IPS-20b (cell line): Measurements from ENCODE around the gene POT1.

Source experiments
- H3K27ac ChIP-seq: one replicate; pipeline ENCODE4 v1.5.1; 2013; ENCODE audit warnings: low read length
- H3K27me3 ChIP-seq: 2 replicates; pipeline ENCODE4 v1.6.1; 2013; ENCODE audit warnings: mild to moderate bottlenecking, low read length, inconsistent platforms; ENCODE audit not compliant: insufficient read depth
- H3K36me3 ChIP-seq: 2 replicates; pipeline ENCODE4 v1.6.1; 2013; ENCODE audit warnings: low read depth, mild to moderate bottlenecking, inconsistent platforms, low read length, moderate library complexity; ENCODE audit not compliant: insufficient read depth
- H3K4me1 ChIP-seq: 2 replicates; pipeline ENCODE4 v1.6.1; 2013; ENCODE audit warnings: mild to moderate bottlenecking, control low read depth, inconsistent platforms, low read length, moderate library complexity; ENCODE audit not compliant: insufficient read depth
- H3K4me3 ChIP-seq: 2 replicates; pipeline ENCODE4 v1.5.1; 2013; ENCODE audit warnings: mild to moderate bottlenecking, low read length, inconsistent platforms
- H3K9ac ChIP-seq: 2 replicates; pipeline ENCODE4 v1.6.1; 2013; ENCODE audit warnings: low read depth, mild to moderate bottlenecking, inconsistent platforms, low read length, moderate library complexity
- H3K9me3 ChIP-seq: 2 replicates; pipeline ENCODE4 v1.6.1; 2013; ENCODE audit warnings: mild to moderate bottlenecking, low read depth, low read length, inconsistent platforms; ENCODE audit not compliant: insufficient read depth

Gene POT1

DNA sequence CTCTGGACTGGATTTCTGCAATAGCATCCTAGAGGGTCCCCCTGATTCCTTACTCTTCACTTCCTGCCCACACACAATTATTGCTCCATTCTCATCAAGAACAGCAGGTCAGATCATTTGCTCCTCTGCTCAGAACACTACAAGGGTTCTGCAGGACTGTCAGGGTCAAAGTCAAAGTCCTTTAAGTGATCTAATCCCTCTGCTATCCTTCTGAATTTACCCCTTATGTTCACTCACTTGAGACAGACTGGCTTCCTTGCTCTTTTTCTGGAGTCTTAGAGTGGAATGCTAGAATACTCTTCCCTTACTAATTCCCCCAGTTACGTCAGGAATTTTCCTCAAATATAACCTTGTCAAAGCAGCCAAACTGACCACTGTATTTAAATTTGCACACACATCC, 7.5 kb upstream of the POT1 start:
- no peak overlapping the region for H3K27ac ChIP-seq
- H3K4me1 ChIP-seq = no peaks in the 10 kb centered on the region

GRCh38 chr7:124934841-124935240, 5.2 kb upstream of the POT1 start:
- H3K4me3 ChIP-seq = no peak overlapping the region
- no peak overlapping the region for H3K9ac ChIP-seq

More for the DNA sequence above, 7.5 kb upstream of the POT1 start:
- Histone ChIP-seq H3K9ac (no peak overlapping the region), H3K36me3 (no peaks in the 10 kb centered on the region), H3K27me3 (no peaks in the 10 kb centered on the region), H3K4me3 (no peak overlapping the region), H3K9me3 (no peaks in the 10 kb centered on the region)

GRCh38 chr7:124930655-124931597, 1.3 kb upstream of the POT1 start:
- H3K4me3 ChIP-seq = no peak overlapping the region
- no peaks in the 10 kb centered on the region for H3K9me3 ChIP-seq
- no peak overlapping the region for H3K9ac ChIP-seq
- H3K4me1 ChIP-seq = no peaks in the 10 kb centered on the region
- no peak overlapping the region for H3K27ac ChIP-seq
- no peaks in the 10 kb centered on the region for H3K36me3 ChIP-seq
- no peaks in the 10 kb centered on the region for H3K27me3 ChIP-seq

More at GRCh38 chr7:124934841-124935240, 5.2 kb upstream of the POT1 start:
- Histone ChIP-seq H3K9me3 (no peaks in the 10 kb centered on the region), H3K36me3 (no peaks in the 10 kb centered on the region), H3K27me3 (no peaks in the 10 kb centered on the region), H3K4me1 (no peaks in the 10 kb centered on the region), H3K27ac (no peak overlapping the region)

- H3K4me1 ChIP-seq = no peaks in the 10 kb centered on the region
- no peaks in the 10 kb centered on the region for H3K36me3 ChIP-seq
- H3K4me3 ChIP-seq = peak overlapping the region; percentile 92
- H3K9ac ChIP-seq = peak overlapping the region; percentile 65; the same call in 1 of the 2 replicates
- H3K27ac ChIP-seq = no peak overlapping the region
- H3K27me3 ChIP-seq = no peaks in the 10 kb centered on the region
- no peaks in the 10 kb centered on the region for H3K9me3 ChIP-seq
Measured at GRCh38 chr7:124930173-124930623, 573 bp upstream of the POT1 start.

- H3K36me3 ChIP-seq = no peaks in the 10 kb centered on the region
- H3K9ac ChIP-seq = no peak overlapping the region
- no peaks in the 10 kb centered on the region for H3K9me3 ChIP-seq
- H3K27me3 ChIP-seq = no peaks in the 10 kb centered on the region
- no peak overlapping the region for H3K27ac ChIP-seq
- no peaks in the 10 kb centered on the region for H3K4me1 ChIP-seq
- H3K4me3 ChIP-seq = no peak overlapping the region
Measured at GRCh38 chr7:124924906-124925305, 4.7 kb downstream of the POT1 start.

DNA sequence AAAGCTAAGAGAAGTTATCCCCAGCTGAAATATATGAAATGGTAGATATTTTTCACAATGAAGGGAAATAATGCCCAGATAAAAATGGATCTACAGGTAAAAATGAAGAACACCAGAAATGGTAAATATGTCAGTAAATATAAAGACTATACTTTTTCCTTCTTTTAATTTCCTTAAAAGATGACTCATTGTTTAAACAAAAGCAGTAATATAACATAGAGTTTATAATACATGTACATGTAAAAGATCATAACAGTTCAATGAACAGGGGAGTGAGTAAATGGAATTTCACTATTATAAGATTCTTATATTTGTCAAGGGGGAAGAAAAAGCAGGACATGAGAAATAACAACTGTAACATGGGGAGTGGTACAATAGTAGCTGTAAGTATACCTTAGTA, 7.4 kb downstream of the POT1 start:
- no peak overlapping the region for H3K4me3 ChIP-seq
- no peak overlapping the region for H3K9ac ChIP-seq
- H3K27ac ChIP-seq = no peak overlapping the region
- H3K27me3 ChIP-seq = no peaks in the 10 kb centered on the region
- no peaks in the 10 kb centered on the region for H3K4me1 ChIP-seq
- no peaks in the 10 kb centered on the region for H3K36me3 ChIP-seq
- H3K9me3 ChIP-seq = no peaks in the 10 kb centered on the region

DNA sequence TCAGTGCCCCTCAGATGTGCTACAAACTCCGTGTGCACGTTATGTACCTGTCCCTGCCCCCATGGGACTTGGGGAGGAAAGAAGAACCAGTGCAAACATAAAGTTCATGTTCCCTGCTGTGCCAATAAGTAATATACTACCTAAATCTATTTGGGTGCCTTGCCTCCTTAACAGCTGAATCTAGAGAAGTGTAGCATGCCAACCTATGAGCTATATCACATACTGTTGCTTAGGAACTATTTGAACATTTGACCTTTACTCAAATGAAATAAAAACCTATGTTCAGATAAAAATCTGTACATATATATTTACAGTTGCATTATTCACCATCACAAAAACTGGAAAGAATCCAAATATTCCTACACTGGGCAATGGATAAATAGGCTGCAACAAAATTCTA, 9.8 kb downstream of the POT1 start:
- H3K9me3 ChIP-seq = no peaks in the 10 kb centered on the region
- H3K9ac ChIP-seq = no peak overlapping the region
- H3K27me3 ChIP-seq = no peaks in the 10 kb centered on the region
- no peak overlapping the region for H3K27ac ChIP-seq
- no peak overlapping the region for H3K4me3 ChIP-seq
- peaks cover 6% of the 10 kb centered on the region; the same call in 1 of the 2 replicates for H3K36me3 ChIP-seq
- no peaks in the 10 kb centered on the region for H3K4me1 ChIP-seq

- Histone ChIP-seq H3K36me3 (peaks cover 11% of the 10 kb centered on the region; the same call in 1 of the 2 replicates), H3K4me3 (no peak overlapping the region), H3K27ac (no peak overlapping the region), H3K27me3 (no peaks in the 10 kb centered on the region), H3K9ac (no peak overlapping the region), H3K9me3 (no peaks in the 10 kb centered on the region), H3K4me1 (no peaks in the 10 kb centered on the region)
Measured at GRCh38 chr7:124918662-124919061, 11.0 kb downstream of the POT1 start.

- no peak overlapping the region for H3K4me3 ChIP-seq
- no peaks in the 10 kb centered on the region for H3K9me3 ChIP-seq
- H3K27me3 ChIP-seq = no peaks in the 10 kb centered on the region
- H3K9ac ChIP-seq = no peak overlapping the region
- no peaks in the 10 kb centered on the region for H3K4me1 ChIP-seq
- H3K27ac ChIP-seq = no peak overlapping the region
- peaks cover 11% of the 10 kb centered on the region; the same call in 1 of the 2 replicates for H3K36me3 ChIP-seq
Measured at GRCh38 chr7:124915242-124915641, 14.4 kb downstream of the POT1 start.

DNA sequence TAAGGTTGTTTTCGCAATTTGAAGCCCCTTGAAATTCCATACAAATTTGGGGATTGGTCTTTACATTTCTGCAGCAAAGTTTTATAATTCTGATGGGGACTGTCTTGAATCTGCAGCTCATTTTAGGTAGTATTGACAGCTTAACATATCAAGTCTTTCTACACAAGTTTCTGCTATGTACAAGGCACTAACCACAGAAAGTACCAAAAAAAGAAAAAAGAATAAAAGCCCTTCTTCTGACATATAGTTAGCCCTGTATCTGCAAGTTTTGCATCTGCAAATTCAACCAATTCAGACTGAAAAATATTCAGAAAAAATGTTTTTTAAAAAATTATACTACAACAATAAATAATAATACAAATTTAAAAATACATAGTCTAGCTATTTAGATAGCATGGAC, 15.3 kb downstream of the POT1 start:
- no peak overlapping the region for H3K27ac ChIP-seq
- H3K9ac ChIP-seq = no peak overlapping the region
- peaks cover 11% of the 10 kb centered on the region; the same call in 1 of the 2 replicates for H3K36me3 ChIP-seq
- H3K9me3 ChIP-seq = no peaks in the 10 kb centered on the region
- H3K4me3 ChIP-seq = no peak overlapping the region
- H3K27me3 ChIP-seq = no peaks in the 10 kb centered on the region
- no peaks in the 10 kb centered on the region for H3K4me1 ChIP-seq

DNA sequence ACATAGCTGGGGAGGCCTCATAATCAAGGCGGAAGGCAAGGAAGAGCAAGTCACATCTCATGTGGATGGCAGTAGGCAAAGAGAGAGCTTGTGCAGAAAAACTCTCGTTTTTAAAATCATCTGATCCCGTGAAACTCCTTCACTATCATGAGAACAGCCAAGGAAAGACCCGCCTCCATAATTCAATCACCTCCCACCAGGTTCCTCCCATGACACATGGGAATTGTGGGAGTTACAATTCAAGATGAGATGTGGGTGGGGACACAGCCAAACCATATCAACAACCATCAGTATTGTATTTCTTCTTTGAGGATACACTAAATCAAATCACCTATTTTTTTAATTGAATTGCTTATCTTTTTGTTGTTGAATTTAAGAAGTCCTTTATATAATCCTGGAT, 16.7 kb downstream of the POT1 start:
- H3K4me3 ChIP-seq = no peak overlapping the region
- H3K4me1 ChIP-seq = no peaks in the 10 kb centered on the region
- H3K36me3 ChIP-seq = peaks cover 11% of the 10 kb centered on the region; the same call in 1 of the 2 replicates
- H3K9ac ChIP-seq = no peak overlapping the region
- no peak overlapping the region for H3K27ac ChIP-seq
- no peaks in the 10 kb centered on the region for H3K9me3 ChIP-seq
- H3K27me3 ChIP-seq = no peaks in the 10 kb centered on the region

DNA sequence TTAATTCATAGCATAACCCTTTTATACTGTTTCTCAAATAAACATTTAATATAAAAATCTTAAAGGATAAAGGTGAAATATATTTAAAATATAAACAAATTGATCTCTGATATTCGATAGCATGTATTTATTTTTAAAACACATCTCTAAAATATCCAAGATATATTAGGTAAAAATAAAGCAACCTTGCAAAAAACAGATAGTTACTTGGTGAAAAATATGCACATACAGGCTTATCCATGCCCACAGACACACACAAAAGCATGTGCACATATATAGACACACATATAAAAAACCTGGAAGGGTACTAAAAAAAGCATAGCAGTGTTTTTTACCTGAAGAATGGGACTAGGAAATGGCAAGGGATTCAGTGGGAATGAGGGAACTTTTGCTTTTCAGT, 19.8 kb downstream of the POT1 start:
- H3K4me1 ChIP-seq = no peaks in the 10 kb centered on the region
- no peaks in the 10 kb centered on the region for H3K27me3 ChIP-seq
- H3K9me3 ChIP-seq = no peaks in the 10 kb centered on the region
- no peak overlapping the region for H3K27ac ChIP-seq
- H3K9ac ChIP-seq = no peak overlapping the region
- H3K36me3 ChIP-seq = peaks cover 4% of the 10 kb centered on the region; the same call in 1 of the 2 replicates
- no peak overlapping the region for H3K4me3 ChIP-seq
